GM12873 (cell line): ENCODE measurements around the gene KIF26B.

Experiments
- CTCF ChIP-seq: IDR thresholded peaks from 2 replicates; pipeline ENCODE4 v1.5.1; 2012; ENCODE audit warnings: low read depth, mild to moderate bottlenecking, moderate library complexity, low read length, control low read depth; ENCODE audit not compliant: insufficient read depth; ENCODE audit errors: missing control alignments

The KIF26B gene

GRCh38 chr1:245390975-245391374, 236.2 kb downstream of the KIF26B start:
- TF ChIP-seq CTCF = no peak

GRCh38 chr1:245393694-245394093, 238.9 kb downstream of the KIF26B start:
- no peak for TF ChIP-seq CTCF

GRCh38 chr1:245395680-245396079, 240.9 kb downstream of the KIF26B start:
- no peak for TF ChIP-seq CTCF

- no peak for TF ChIP-seq CTCF
Observed at GRCh38 chr1:245396615-245397014, 241.8 kb downstream of the KIF26B start.

- no peak for TF ChIP-seq CTCF
Observed at GRCh38 chr1:245397771-245398170, 243.0 kb downstream of the KIF26B start.

GRCh38 chr1:245398180-245398579, 243.4 kb downstream of the KIF26B start:
- no peak for TF ChIP-seq CTCF

GRCh38 chr1:245401881-245402587, 247.2 kb downstream of the KIF26B start:
- TF ChIP-seq CTCF = no peak

GRCh38 chr1:245404527-245404926, 249.7 kb downstream of the KIF26B start:
- TF ChIP-seq CTCF = no peak
